ENCODE data around the gene BMAL1. TPM values are rescaled to one million over a fixed set of nuclear protein-coding genes. Genes with fewer than 3 reads are reported as not detected.

BMAL1 gene
- total and polyA plus RNA-seq, 2 of the 4 experiments (the other 2 are of a cell fraction): 8.8 to 9.9 TPM

DNA sequence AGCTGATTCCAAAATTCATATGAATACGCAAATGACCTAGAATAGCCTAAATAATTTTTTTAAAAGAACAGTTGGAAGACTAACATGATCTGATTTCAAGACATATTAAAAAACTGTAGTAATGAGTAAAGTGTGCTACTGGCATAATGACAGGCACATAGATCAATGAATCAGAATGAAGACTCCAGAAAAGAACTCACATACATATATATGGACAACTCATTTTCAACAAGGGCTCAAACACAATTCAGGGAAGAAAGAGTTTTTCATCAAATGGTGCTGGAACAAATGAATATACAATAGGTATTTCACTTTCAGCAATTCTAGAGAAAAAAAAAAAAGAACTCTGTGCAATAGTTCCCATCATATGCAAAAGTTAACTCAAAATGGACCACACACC is 151.7 kb downstream of the BMAL1 start:
- in situ Hi-C loops (cut with MboI; ENCODE audit: low sequenced_read_pairs) (no loop called here), intact Hi-C loops (cut with micrococcal nuclease) (no loop called here), dilution Hi-C loops (cut with HindIII; ENCODE audit: low sequenced_read_pairs, unreplicated experiment) (no loop called here)
- no peak for DNase-seq
- no CpG with 5 or more reads among the region's 1 CpG for WGBS, 2 experiments (ENCODE audit: extremely low coverage in 2 of 2, insufficient read length in 1 of 2)
- no peak overlapping the region for H3K4ac ChIP-seq (ENCODE audit: low read depth, low read length)
- H3K23ac ChIP-seq (ENCODE audit: low read depth, low read length): no peak overlapping the region
- H3K4me3 ChIP-seq (ENCODE audit: insufficient read depth, low read depth, low read length): no peak overlapping the region
- BruUV-seq (replicated peaks): no TSS peak
- H3K9me3 ChIP-seq (ENCODE audit: control insufficient read depth, insufficient read depth, low read length): 0 out of 2 replicates have a peak, but pooled peaks cover 2% of the 10 kb centered on the region
- H2BK20ac ChIP-seq (ENCODE audit: low read depth, low read length): no peak overlapping the region
- no peak overlapping the region for H4K91ac ChIP-seq (ENCODE audit: insufficient read depth, low read depth, low read length)
- H3K9me1 ChIP-seq (ENCODE audit: insufficient read depth, low read length): no peaks in the 10 kb centered on the region
- H3K27ac ChIP-seq (ENCODE audit: insufficient read depth, low read length): no peak overlapping the region
- H2AK9ac ChIP-seq (replicated peaks; ENCODE audit: low read depth, low read length, poor library complexity): no peak overlapping the region
- H3K4me1 ChIP-seq (ENCODE audit: control insufficient read depth, insufficient read depth, low read length): no peaks in the 10 kb centered on the region
- no peak overlapping the region for H4K5ac ChIP-seq (ENCODE audit: low read depth, low read length)
- H3K18ac ChIP-seq (ENCODE audit: low read depth, low read length): no peak overlapping the region
- H3K36me3 ChIP-seq (ENCODE audit: control insufficient read depth, insufficient read depth, low read length): no peaks in the 10 kb centered on the region
- ChIA-PET CTCF (no interaction called here), POLR2A (ENCODE audit: unreplicated experiment) (no interaction called here)
- no peak overlapping the region for H3K4me2 ChIP-seq (ENCODE audit: low read depth, low read length)
- no peak overlapping the region for H2AFZ ChIP-seq (replicated peaks; ENCODE audit: low read length, poor library complexity)
- no peak overlapping the region for H2BK15ac ChIP-seq (ENCODE audit: low read depth, low read length)
- no peak overlapping the region for H2BK120ac ChIP-seq (ENCODE audit: low read depth, low read length)
- no peaks in the 10 kb centered on the region for H3K27me3 ChIP-seq (ENCODE audit: control insufficient read depth, insufficient read depth, low read length)
- no peak overlapping the region for H3K14ac ChIP-seq (replicated peaks; ENCODE audit: low read depth, low read length)
- no peak overlapping the region for H2AK5ac ChIP-seq (ENCODE audit: low read depth, low read length)
- peaks cover 16% of the 10 kb centered on the region in 2 experiments for H3K79me1 ChIP-seq (ENCODE audit: low read depth in 1 of 2, low read length in 2 of 2)
- peaks cover 8% of the 10 kb centered on the region; the same call in 1 of the 2 replicates for H4K20me1 ChIP-seq (ENCODE audit: insufficient read depth, low read length)
- no peak overlapping the region for H3K56ac ChIP-seq (ENCODE audit: extremely low read depth, insufficient read depth, low read length)
- ATAC-seq (ENCODE audit: low read depth): no peak
- H3K9ac ChIP-seq (ENCODE audit: low read depth, low read length): no peak overlapping the region
- TF ChIP-seq RAD21 (IDR thresholded peaks at IDR 0.05; ENCODE audit: low read length) (no peak), RFX5 (IDR thresholded peaks at IDR 0.05; ENCODE audit: low read depth, low read length) (no peak), RCOR1 (IDR thresholded peaks at IDR 0.05; ENCODE audit: insufficient replicate concordance, low read length) (no peak), FOS (IDR thresholded peaks at IDR 0.05; ENCODE audit: low read depth, low read length) (no peak)
- H2BK5ac ChIP-seq (ENCODE audit: low read depth, low read length, poor library complexity, severe bottlenecking): no peak overlapping the region
- no peak overlapping the region for H4K8ac ChIP-seq (ENCODE audit: low read depth in 2 of 2, low read length in 2 of 2)

Data from IMR-90 (cell line).